Subcutaneous abdominal adipose tissue (tissue), 5 donors: Measurements from ENCODE around the gene LAMA4.

Experiments used
- H3K27ac ChIP-seq: one replicate; pipeline ENCODE4 v1.7.0; 2013; ENCODE audit warnings: low read depth, mild to moderate bottlenecking, inconsistent platforms, low read length, moderate library complexity
- H3K27me3 ChIP-seq, 5 donors: one replicate each; pipeline ENCODE4 v1.7.0; 2013; ENCODE audit warnings: low read length in 5 of 5, inconsistent platforms in 1 of 5; ENCODE audit not compliant: control insufficient read depth in 5 of 5, insufficient read depth in 4 of 5
- H3K36me3 ChIP-seq, 5 donors: one replicate each; pipeline ENCODE4 v1.7.0; 2013; ENCODE audit warnings: low read length in 5 of 5; ENCODE audit not compliant: control insufficient read depth in 5 of 5, insufficient read depth in 5 of 5
- H3K4me1 ChIP-seq, 5 donors: one replicate each; pipeline ENCODE4 v1.7.0; 2013; ENCODE audit warnings: low read length in 5 of 5, mild to moderate bottlenecking in 3 of 5, moderate library complexity in 1 of 5; ENCODE audit not compliant: control insufficient read depth in 5 of 5, insufficient read depth in 5 of 5
- H3K4me3 ChIP-seq, 5 donors: one replicate each; pipeline ENCODE4 v1.7.0; 2013; ENCODE audit warnings: low read length in 5 of 5, low read depth in 1 of 5
- H3K9ac ChIP-seq, 5 donors: one replicate each; pipeline ENCODE4 v1.7.0; 2013; ENCODE audit warnings: low read length in 5 of 5, mild to moderate bottlenecking in 4 of 5, moderate library complexity in 3 of 5
- H3K9me3 ChIP-seq, 5 donors: one replicate each; pipeline ENCODE4 v1.7.0; 2013; ENCODE audit warnings: low read length in 5 of 5; ENCODE audit not compliant: control insufficient read depth in 5 of 5
- donor health status: healthy.
- donor health status: healthy.
- donor health status: healthy.
- donor health status: healthy.
- donor health status: healthy.

Gene LAMA4

DNA sequence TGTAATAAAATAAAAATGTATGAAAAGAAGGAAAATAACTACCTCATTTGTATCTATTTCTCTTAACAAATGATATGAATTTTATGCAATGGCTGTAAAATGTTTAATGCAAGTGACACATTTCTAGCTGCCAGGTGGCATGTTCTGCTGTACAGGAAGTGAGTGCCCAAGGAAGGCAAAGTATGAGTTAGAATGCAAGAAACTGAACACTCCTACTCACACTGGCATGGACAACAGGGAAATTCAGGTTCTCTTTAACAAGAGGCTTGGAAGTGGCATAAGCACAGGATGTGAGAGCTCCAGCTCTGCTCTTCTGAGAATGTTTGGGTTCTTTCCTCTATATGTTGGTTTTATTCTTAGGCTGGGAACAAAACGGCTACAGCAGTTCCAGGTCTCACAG is 20.4 kb upstream of the LAMA4 start:
- Histone ChIP-seq H3K4me1 (peaks cover 5 to 11% (median 11%) of the 10 kb centered on the region in 5 donors), H3K27me3 (no peaks in the 10 kb centered on the region), H3K27ac (no peak overlapping the region), H3K9ac (no peak overlapping the region), H3K4me3 (no peak overlapping the region), H3K9me3 (no peaks in the 10 kb centered on the region), H3K36me3 (no peaks in the 10 kb centered on the region)

DNA sequence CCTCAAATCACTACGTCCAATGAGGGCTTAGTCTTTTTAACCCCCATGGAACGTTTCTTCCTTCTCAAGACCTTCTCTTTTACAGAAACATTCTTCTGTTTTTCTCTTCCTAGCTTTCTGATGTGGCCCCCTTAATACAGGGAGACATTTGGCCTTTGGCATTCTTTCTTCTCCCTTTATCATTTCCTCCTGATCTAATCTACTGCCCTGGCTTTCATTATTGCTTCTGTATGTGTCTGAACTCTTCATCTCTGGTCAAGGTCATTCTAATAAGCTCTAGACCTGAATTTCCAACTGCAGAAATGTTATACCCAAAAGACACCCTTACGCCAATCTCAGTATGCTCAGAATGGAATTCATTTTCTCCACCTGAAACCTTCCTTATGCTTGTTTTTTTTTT is 18.4 kb upstream of the LAMA4 start:
- no peaks in the 10 kb centered on the region for H3K36me3 ChIP-seq
- H3K9ac ChIP-seq = no peak overlapping the region
- no peak overlapping the region for H3K4me3 ChIP-seq
- H3K9me3 ChIP-seq = no peaks in the 10 kb centered on the region
- peaks cover 0 to 20% (median 17%) of the 10 kb centered on the region in 5 donors for H3K4me1 ChIP-seq
- H3K27ac ChIP-seq = no peak overlapping the region
- no peaks in the 10 kb centered on the region for H3K27me3 ChIP-seq

DNA sequence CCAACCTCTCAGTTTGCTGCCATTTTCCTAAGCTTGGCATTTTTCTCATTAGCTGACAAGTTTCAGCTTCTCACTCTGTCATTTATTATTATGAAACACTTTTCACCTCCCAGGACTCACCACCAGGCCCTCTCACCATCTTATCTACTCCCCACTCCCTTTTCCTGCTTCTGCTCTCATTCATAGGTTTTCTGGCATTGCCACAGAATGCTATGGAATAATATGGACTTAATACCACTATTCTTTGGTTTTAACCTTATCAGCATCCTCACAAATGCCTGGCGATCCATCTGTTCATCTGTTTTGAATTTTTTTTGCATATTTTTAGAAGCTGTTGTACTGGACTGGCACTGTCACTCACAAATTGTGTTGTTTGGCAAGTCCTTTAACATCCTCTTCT is 16.4 kb upstream of the LAMA4 start:
- no peaks in the 10 kb centered on the region for H3K27me3 ChIP-seq
- no peaks in the 10 kb centered on the region for H3K9me3 ChIP-seq
- H3K9ac ChIP-seq = no peak overlapping the region
- peak overlapping the region; percentile 79 for H3K27ac ChIP-seq
- H3K4me1 ChIP-seq = peaks cover 0 to 37% (median 32%) of the 10 kb centered on the region in 5 donors
- no peak overlapping the region for H3K4me3 ChIP-seq
- no peaks in the 10 kb centered on the region for H3K36me3 ChIP-seq

DNA sequence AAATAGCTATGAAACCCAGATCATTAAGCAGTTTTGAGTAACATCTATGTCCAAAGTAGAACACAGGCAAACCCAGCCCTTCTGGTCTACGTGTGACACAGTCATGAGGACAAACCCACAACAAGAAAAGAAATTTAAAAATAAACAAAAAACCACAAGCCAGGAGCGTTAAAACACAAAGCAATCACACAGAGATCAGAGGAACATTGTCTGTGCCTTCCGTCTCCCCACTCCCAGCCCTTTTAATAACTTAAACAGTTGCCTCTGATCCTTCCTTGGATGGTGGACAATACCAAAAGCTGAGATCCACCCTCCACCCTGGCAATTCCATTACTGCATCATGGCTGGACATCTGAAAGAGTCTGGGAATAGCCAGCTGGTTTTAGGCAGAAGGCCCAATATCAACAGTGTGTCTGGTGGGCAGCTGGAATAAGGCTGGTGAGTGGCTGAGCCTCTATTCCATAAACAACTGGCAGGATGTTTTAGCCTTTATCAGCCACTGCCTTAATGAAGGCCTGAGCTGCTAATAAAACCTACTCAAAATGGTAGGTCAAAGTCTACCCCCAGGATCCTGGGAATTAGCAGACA is 15.7 kb upstream of the LAMA4 start:
- Histone ChIP-seq H3K4me1 (peaks cover 0 to 37% (median 32%) of the 10 kb centered on the region in 5 donors), H3K36me3 (no peaks in the 10 kb centered on the region), H3K27me3 (no peaks in the 10 kb centered on the region), H3K9me3 (no peaks in the 10 kb centered on the region), H3K9ac (no peak overlapping the region), H3K4me3 (no peak overlapping the region), H3K27ac (peak overlapping the region; percentile 79)

DNA sequence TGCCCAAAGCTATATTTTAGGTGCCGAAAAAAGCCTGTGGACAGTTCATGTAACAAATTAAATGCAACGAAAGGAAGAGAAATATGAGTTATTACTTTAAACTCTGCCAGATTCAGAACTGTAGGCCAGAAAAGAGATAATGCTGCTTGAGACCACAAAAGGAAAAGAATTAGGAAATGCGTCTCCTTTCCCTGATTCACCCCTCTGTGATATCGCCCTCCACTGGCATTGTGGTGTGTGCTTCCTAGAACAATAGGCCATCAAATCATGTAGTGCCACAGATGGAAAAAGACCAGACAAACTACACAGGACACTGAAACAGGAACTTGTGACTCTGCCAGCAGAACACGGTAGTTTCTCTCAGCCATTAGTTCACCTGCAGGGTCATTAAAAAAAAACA is 14.7 kb upstream of the LAMA4 start:
- Histone ChIP-seq H3K36me3 (no peaks in the 10 kb centered on the region), H3K9me3 (no peaks in the 10 kb centered on the region), H3K27ac (peak overlapping the region; percentile 79), H3K4me3 (peak overlapping the region in 1 of 5 donors; percentile 20), H3K4me1 (peaks cover 0 to 37% (median 32%) of the 10 kb centered on the region in 5 donors), H3K9ac (peak overlapping the region in 4 of 5 donors; percentile 2 to 82 (median 70)), H3K27me3 (no peaks in the 10 kb centered on the region)

DNA sequence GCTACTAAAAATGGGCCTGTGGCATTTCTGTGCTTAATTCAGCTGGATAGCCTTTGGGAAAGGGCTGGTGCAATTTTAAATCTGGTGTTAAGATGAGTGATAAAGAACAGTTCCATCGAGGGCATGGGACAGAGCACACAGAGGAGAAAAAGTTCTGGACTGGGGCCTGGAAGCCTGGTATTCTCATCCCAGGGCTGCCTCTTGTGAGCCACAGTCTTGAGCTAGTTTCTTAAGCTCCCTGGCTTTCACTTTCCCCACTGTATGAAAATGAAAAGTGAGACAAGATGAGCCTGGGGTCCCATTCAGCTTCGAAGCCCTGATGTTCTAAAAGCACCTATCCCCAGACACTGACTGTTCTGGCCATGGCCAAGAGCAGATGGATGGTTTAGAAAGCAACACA is 14.3 kb upstream of the LAMA4 start:
- Histone ChIP-seq H3K4me3 (peak overlapping the region in 1 of 5 donors; percentile 20), H3K4me1 (peaks cover 0 to 37% (median 32%) of the 10 kb centered on the region in 5 donors), H3K27ac (peak overlapping the region; percentile 79), H3K27me3 (no peaks in the 10 kb centered on the region), H3K36me3 (no peaks in the 10 kb centered on the region), H3K9me3 (no peaks in the 10 kb centered on the region), H3K9ac (peak overlapping the region in 4 of 5 donors; percentile 2 to 82 (median 70))

DNA sequence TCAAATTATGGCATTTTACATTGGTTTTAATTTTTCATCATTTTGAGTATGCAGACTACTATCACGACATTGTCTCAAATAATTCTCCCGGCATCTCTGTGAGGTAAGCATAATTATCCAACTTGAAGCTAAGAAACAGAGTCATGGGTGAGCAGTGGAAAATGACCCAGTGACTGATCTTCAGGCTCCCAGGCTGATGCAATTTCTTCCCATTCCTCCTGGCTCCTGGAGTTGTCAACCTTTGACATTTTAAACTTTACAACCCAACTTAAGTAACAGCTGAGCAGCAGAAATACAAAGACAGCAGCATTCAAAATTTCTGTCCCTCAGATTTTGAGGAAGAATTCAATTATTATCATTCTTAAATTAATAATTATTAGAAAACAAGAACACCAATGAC is 13.7 kb upstream of the LAMA4 start:
- H3K9ac ChIP-seq = peak overlapping the region in 2 of 5 donors; percentile 73 to 82
- no peaks in the 10 kb centered on the region for H3K36me3 ChIP-seq
- H3K27me3 ChIP-seq = no peaks in the 10 kb centered on the region
- H3K4me3 ChIP-seq = peak overlapping the region in 1 of 5 donors; percentile 5
- H3K27ac ChIP-seq = peak overlapping the region; percentile 79
- no peaks in the 10 kb centered on the region for H3K9me3 ChIP-seq
- peaks cover 0 to 37% (median 32%) of the 10 kb centered on the region in 5 donors for H3K4me1 ChIP-seq

DNA sequence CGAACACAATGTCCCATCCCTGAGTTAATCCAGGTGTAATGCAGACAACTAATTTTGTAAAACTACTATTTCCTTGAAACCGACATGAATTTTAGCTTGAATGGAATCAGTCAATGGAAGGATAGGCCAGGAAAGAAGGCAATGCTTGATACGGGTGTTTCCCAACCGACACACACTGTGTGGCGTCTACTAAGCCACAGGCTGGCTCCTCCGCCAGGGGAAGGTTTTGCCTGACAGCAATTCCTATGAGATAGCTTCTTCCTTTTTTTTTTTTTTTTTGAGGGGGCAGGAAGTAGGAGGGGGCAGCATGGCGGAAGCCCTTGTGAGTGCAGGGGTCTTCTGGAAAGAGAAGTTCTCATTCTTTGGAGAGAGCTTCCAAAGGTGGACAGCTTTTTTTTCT is 12.0 kb upstream of the LAMA4 start:
- H3K9ac ChIP-seq = peak overlapping the region in 3 of 5 donors; percentile 29 to 44 (median 43)
- no peaks in the 10 kb centered on the region for H3K36me3 ChIP-seq
- H3K27me3 ChIP-seq = no peaks in the 10 kb centered on the region
- H3K9me3 ChIP-seq = no peaks in the 10 kb centered on the region
- peaks cover 0 to 37% (median 32%) of the 10 kb centered on the region in 5 donors for H3K4me1 ChIP-seq
- H3K27ac ChIP-seq = peak overlapping the region; percentile 79
- H3K4me3 ChIP-seq = no peak overlapping the region

DNA sequence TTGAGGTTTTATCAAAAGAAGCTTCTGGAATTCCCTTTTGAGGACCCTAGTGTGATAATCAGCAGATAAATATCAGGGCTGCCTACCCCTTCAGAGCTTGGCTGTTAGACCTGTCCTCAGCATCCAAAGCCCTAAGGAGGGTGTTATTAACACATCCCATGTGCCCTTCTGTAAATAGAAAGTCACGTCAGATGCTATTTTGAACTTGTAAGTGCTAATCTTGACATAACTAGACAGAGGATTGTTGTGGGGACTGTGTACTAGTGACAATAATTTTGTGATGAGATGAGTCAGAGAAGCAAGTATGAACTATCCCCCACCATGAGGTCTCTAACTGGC is 4.9 kb upstream of the LAMA4 start:
- no peak overlapping the region for H3K27ac ChIP-seq
- H3K9ac ChIP-seq = no peak overlapping the region
- H3K4me3 ChIP-seq = no peak overlapping the region
- H3K27me3 ChIP-seq = no peaks in the 10 kb centered on the region
- H3K36me3 ChIP-seq = no peaks in the 10 kb centered on the region
- peaks cover 0 to 13% (median 12%) of the 10 kb centered on the region in 5 donors for H3K4me1 ChIP-seq
- H3K9me3 ChIP-seq = no peaks in the 10 kb centered on the region

DNA sequence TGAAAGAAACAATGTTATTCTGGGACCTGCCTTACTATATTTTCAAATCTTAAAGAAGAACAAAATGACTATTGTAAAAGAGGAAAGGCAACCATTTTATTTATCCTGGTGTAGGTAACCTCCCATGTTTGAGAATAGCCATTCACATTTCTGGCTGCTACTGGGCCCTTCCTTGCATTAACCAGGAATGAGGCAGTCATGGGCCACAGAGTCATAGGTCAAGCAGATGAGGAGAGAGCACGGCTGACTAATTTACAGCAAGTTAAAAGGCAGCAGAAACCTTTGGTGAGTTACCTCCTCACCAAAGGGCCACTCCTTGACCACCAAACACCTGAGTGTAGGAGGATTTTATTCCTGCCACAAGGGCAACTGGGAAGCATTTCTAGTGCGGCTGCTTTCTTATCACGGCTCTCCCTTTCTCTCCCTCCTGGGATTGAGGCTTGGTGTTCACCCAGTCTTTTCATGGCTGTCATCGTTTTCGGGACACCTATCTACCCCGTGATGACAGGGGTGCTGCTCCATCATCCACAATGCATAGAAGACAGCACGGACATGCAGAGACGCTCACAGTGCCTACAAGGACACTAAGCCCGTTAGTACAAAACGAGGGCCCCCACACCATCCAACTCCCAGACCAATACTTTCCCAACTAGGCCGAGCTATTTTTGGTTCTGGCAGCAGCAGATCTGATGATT is 4.4 kb upstream of the LAMA4 start:
- no peaks in the 10 kb centered on the region for H3K9me3 ChIP-seq
- no peak overlapping the region for H3K27ac ChIP-seq
- H3K9ac ChIP-seq = no peak overlapping the region
- H3K4me1 ChIP-seq = peaks cover 0 to 18% (median 12%) of the 10 kb centered on the region in 5 donors
- no peaks in the 10 kb centered on the region for H3K36me3 ChIP-seq
- H3K4me3 ChIP-seq = no peak overlapping the region
- H3K27me3 ChIP-seq = no peaks in the 10 kb centered on the region
